K562 (cell line): ENCODE data around the gene CLIC3. TPM values are rescaled to one million over a fixed set of nuclear protein-coding genes. Genes with fewer than 3 reads are reported as not detected.

Experiments
- ATAC-seq: fragments of 200-7000 bp; cut with Tn5 transposase; 3 replicates; pipeline ENCODE4 v1.9.1; 2020; ENCODE audit warnings: moderate library complexity
- BruUV-seq: library from RNA; stranded (reverse); fragments of 400-500 nt; replicated peaks from 2 replicates; lab custom pipeline; 2021; lab: Mats Ljungman, UMichigan
- CTCF ChIA-PET: fragments of 300-600 bp; formaldehyde crosslinking; extraction: SDS; loops from one replicate; lab custom pipeline; 2021; ENCODE audit warnings: low intra/inter-chr PET ratio; lab: Yijun Ruan, JAX
- POLR2A ChIA-PET: fragments of 300-600, 350-650 bp; sonication (Branson Sonifier 250); formaldehyde crosslinking; extraction: SDS; loops from one replicate; lab custom pipeline; 2021; ENCODE audit warnings: antibody characterized with exemption, inconsistent platforms; lab: Yijun Ruan, JAX
- DNase-seq, 4 experiments: peaks; one replicate each; pipeline versions ENCODE4 v3.0.0 to v3.0.0-alpha.2; 2011 to 2018; ENCODE audit warnings: low spot score in 3 of 4, mixed read lengths in 3 of 4; ENCODE audit errors: extremely low read depth in 1 of 4
- FAIRE-seq: peaks from 2 replicates; lab custom pipeline; 2011; peaks lifted over from hg19 to GRCh38; lab: Jason Lieb, UNC
- H2AFZ ChIP-seq: 2 replicates; pipeline ENCODE4 v1.6.0; 2011; ENCODE audit warnings: low read depth, low read length, control low read depth, inconsistent platforms
- H3K27ac ChIP-seq: fragments of 200-600 bp; 3 replicates; pipeline ENCODE4 v1.8.0; 2011; ENCODE audit warnings: low read depth, mild to moderate bottlenecking, control low read depth, inconsistent platforms, low read length, moderate library complexity, mixed read lengths; ENCODE audit errors: extremely low read depth
- H3K27me3 ChIP-seq, 2 experiments: fragments of 300-600 bp in 1 of 2; 2 replicates in 1 of 2; 3 replicates in 1 of 2; pipeline versions ENCODE4 v1.6.0 to v1.8.0; 2011; ENCODE audit warnings: inconsistent platforms in 2 of 2, low read length in 2 of 2, mild to moderate bottlenecking in 1 of 2, mixed read lengths in 1 of 2, moderate library complexity in 1 of 2; ENCODE audit not compliant: control insufficient read depth in 2 of 2, insufficient read depth in 2 of 2
- H3K36me3 ChIP-seq: fragments of 300-600 bp; 3 replicates; pipeline ENCODE4 v1.8.0; 2011; ENCODE audit warnings: mild to moderate bottlenecking, low read length, inconsistent platforms; ENCODE audit not compliant: control insufficient read depth, insufficient read depth
- H3K4me1 ChIP-seq, 2 experiments: fragments of 200-600 bp in 1 of 2; replicated peaks in 1 of 2; 2 replicates in 1 of 2; 3 replicates in 1 of 2; pipeline versions ENCODE4 v1.5.1 to v1.8.0; 2011; ENCODE audit warnings: inconsistent platforms in 2 of 2, low read length in 2 of 2, mild to moderate bottlenecking in 1 of 2, mixed read lengths in 1 of 2, moderate library complexity in 1 of 2; ENCODE audit not compliant: control insufficient read depth in 2 of 2, insufficient read depth in 2 of 2
- H3K4me2 ChIP-seq: 2 replicates; pipeline ENCODE4 v1.6.1; 2011; ENCODE audit warnings: low read length, control low read depth, inconsistent platforms, mixed read lengths; ENCODE audit not compliant: insufficient read depth
- H3K4me3 ChIP-seq: fragments of 200-600 bp; sonication (generic), shearing (Covaris generic); 2 replicates; pipeline ENCODE4 v1.5.1; 2016; ENCODE audit warnings: control low read depth, inconsistent platforms
- H3K79me2 ChIP-seq: fragments of 200-600 bp; 3 replicates; pipeline ENCODE4 v1.8.0; 2011; ENCODE audit warnings: low read length, inconsistent platforms; ENCODE audit not compliant: control insufficient read depth, insufficient read depth
- H3K9ac ChIP-seq, 2 experiments: 2 replicates each; pipeline versions ENCODE4 v1.6.0 to v1.6.1; 2011; ENCODE audit warnings: low read depth in 2 of 2, low read length in 2 of 2, control low read depth in 1 of 2, inconsistent platforms in 1 of 2, mild to moderate bottlenecking in 1 of 2, mixed read lengths in 1 of 2; ENCODE audit not compliant: insufficient read depth in 1 of 2
- H3K9me1 ChIP-seq: one replicate; pipeline ENCODE4 v1.6.0; 2011; ENCODE audit warnings: inconsistent platforms, mild to moderate bottlenecking, low read length, moderate library complexity; ENCODE audit not compliant: control insufficient read depth, insufficient read depth
- H3K9me3 ChIP-seq: replicated peaks from 2 replicates; pipeline ENCODE4 v1.5.1; 2011; ENCODE audit warnings: low read depth, low read length, inconsistent platforms; ENCODE audit not compliant: control insufficient read depth, insufficient read depth
- H4K20me1 ChIP-seq: replicated peaks from 2 replicates; pipeline ENCODE4 v1.6.1; 2011; ENCODE audit warnings: low read length, inconsistent platforms, mixed read lengths; ENCODE audit not compliant: control insufficient read depth, insufficient read depth
- CREM ChIP-seq: IDR thresholded peaks from 2 replicates; pipeline ENCODE4 v1.6.1; 2014; ENCODE audit warnings: antibody characterized with exemption, low read depth
- CTBP1 ChIP-seq: fragments of 450-650 bp; IDR thresholded peaks from 2 replicates; pipeline ENCODE4 v1.6.1; 2016; ENCODE audit warnings: borderline replicate concordance
- E2F8 ChIP-seq: fragments of 450-650 bp; IDR thresholded peaks from 2 replicates; pipeline ENCODE4 v1.7.1; 2018; ENCODE audit warnings: mild to moderate bottlenecking, low read depth; ENCODE audit not compliant: partially characterized antibody
- ESRRA ChIP-seq: fragments of 450-650 bp; IDR thresholded peaks from 2 replicates; pipeline ENCODE4 v1.6.1; 2014; ENCODE audit warnings: low read depth, mild to moderate bottlenecking, moderate library complexity, borderline replicate concordance
- KHSRP ChIP-seq: fragments of 450-650 bp; IDR thresholded peaks from 2 replicates; pipeline ENCODE4 v1.6.1; 2017
- MAZ ChIP-seq, 2 experiments: fragments of 450-650 bp in 1 of 2; sonication (generic) in 1 of 2; formaldehyde crosslinking; IDR thresholded peaks in 1 of 2; conservative IDR thresholded peaks in 1 of 2; 2 replicates each; pipeline versions ENCODE4 v1.4.0 to v1.5.0; 2020; ENCODE audit warnings: mild to moderate bottlenecking in 1 of 2, missing genetic modification reagents in 1 of 2
- STAT6 ChIP-seq: sonication (generic); formaldehyde crosslinking; IDR thresholded peaks from 2 replicates; pipeline ENCODE4 v1.8.1; 2023; ENCODE audit warnings: mild to moderate bottlenecking, missing genetic modification reagents
- TOE1 ChIP-seq, 2 experiments: fragments of 450-650 bp in 1 of 2; sonication (generic) in 1 of 2; formaldehyde crosslinking in 1 of 2; IDR thresholded peaks; 2 replicates each; pipeline versions ENCODE4 v1.7.1 to v1.8.0; 2016 to 2022; ENCODE audit warnings: borderline replicate concordance in 2 of 2, mild to moderate bottlenecking in 2 of 2, antibody characterized with exemption in 1 of 2, inconsistent platforms in 1 of 2, low read depth in 1 of 2, missing genetic modification reagents in 1 of 2, moderate library complexity in 1 of 2
- XRCC5 ChIP-seq: fragments of 200-400 bp; formaldehyde crosslinking; IDR thresholded peaks from 2 replicates; pipeline ENCODE4 v1.6.1; 2017; ENCODE audit warnings: low read depth, mild to moderate bottlenecking, low read length
- WGBS: fragments of 100-300 bp; shearing (Covaris generic); methylation state at CpG from one replicate; pipeline ENCODE4 v1.1.6; 2016; ENCODE audit warnings: low coverage, mixed read lengths; ENCODE audit not compliant: insufficient coverage; ENCODE audit errors: missing lambda C conversion rate; 5-methylcytosine and 5-hydroxymethylcytosine counted together
- in situ Hi-C: fragments of 300-500 bp; cut with MboI; formaldehyde crosslinking; loops from 4 replicates; pipeline ENCODE4 v1.15.0; 2018; ENCODE audit warnings: inconsistent platforms, mixed read lengths
- intact Hi-C: fragments of 100-400 bp; cut with micrococcal nuclease; formaldehyde crosslinking; loops from 2 replicates; pipeline ENCODE4 v1.14.2; 2022
- polyA plus RNA-seq, 8 experiments: library from polyadenylated mRNA; depleted of rRNA in 4 of 8; stranded (reverse) in 5 of 8; unstranded in 3 of 8; fragments of >200 nt; fragmentation: Nextera tagmentation in 2 of 8; fragmentation: Illumina TruSeq in 1 of 8; extraction: Ambion mirVana in 2 of 8; extraction: Trizol in 1 of 8; gene quantifications; 2 replicates each; pipeline versions ENCODE4 v1.2.1 to v1.2.3, GENCODE V29; 2011 to 2014; ENCODE audit warnings: inconsistent platforms in 1 of 8, missing spikeins in 1 of 8
- total RNA-seq, 7 experiments: library from RNA; depleted of rRNA in 6 of 7; stranded (reverse); fragments of >200 nt in 6 of 7; fragmentation: Illumina TruSeq in 2 of 7; extraction: Trizol in 2 of 7; gene quantifications; 2 replicates each; pipeline versions ENCODE4 v1.2.1 to v1.2.3, GENCODE V29; 2011 to 2021; ENCODE audit warnings: low replicate concordance in 1 of 7
- TF ChIP-seq, protein P1 (sequence below), 3 experiments: IDR thresholded peaks in 2 of 3; conservative IDR thresholded peaks in 1 of 3; 2 replicates each; pipeline ENCODE4 v1.5.1; 2011 to 2012; ENCODE audit warnings: low read length in 3 of 3, mild to moderate bottlenecking in 3 of 3, control low read depth in 2 of 3, improper control_type of control experiment in 1 of 3, inconsistent platforms in 1 of 3, low read depth in 1 of 3, mixed read lengths in 1 of 3, moderate library complexity in 1 of 3; ENCODE audit not compliant: insufficient read depth in 2 of 3

Gene CLIC3
- total and polyA plus RNA-seq, 9 of the 15 experiments (the other 6 are each of a cell fraction or from before 2014, with no cell fraction given) = 0.27 to 0.29 TPM; not detected in 7

- DNase-seq = peak; percentile 78 to 89 (median 80)
- intact Hi-C loops = loop anchor here (1.0 to 2.0 kb wide), 2 partner anchors 84 to 242 kb away; partner anchors contain the start of genes C8G and FBXW5
- Histone ChIP-seq H4K20me1 (no peaks in the 10 kb centered on the region), H3K4me3 (peak overlapping the region; percentile 66), H3K4me1 (peaks cover 9 to 84% of the 10 kb centered on the region in 2 experiments; a peak in 4 of 5 replicates), H3K9me1 (no peaks in the 10 kb centered on the region), H2AFZ (0 out of 2 replicates have a peak overlapping the region, but pooled peaks have one; percentile 93), H3K27ac (no peak overlapping the region), H3K4me2 (peak overlapping the region; percentile 86), H3K36me3 (no peaks in the 10 kb centered on the region), H3K9me3 (no peaks in the 10 kb centered on the region), H3K9ac (peak overlapping the region in 1 of 2 experiments; percentile 92; a peak in 2 of 4 replicates), H3K27me3 (no peaks in the 10 kb centered on the region), H3K79me2 (peaks cover 3% of the 10 kb centered on the region; the same call in 1 of the 3 replicates)
- WGBS = 17% methylated on average over 19 of the region's 19 CpGs
- ChIA-PET POLR2A (interaction anchor here (0.6 to 1.0 kb wide), 5 partner anchors 8 to 611 kb away, joined by 3 to 4 read pairs (median 3); no protein-coding TSS in a partner anchor), CTCF (interaction anchor here (0.9 to 3.0 kb wide), 5 partner anchors 15 to 245 kb away, joined by 3 to 17 read pairs (median 4); partner anchors contain the start of gene TMEM141)
- in situ Hi-C loops = no loop called here
- peak; percentile 89 for FAIRE-seq
- ATAC-seq = peak; percentile 93
- BruUV-seq = no TSS peak
- TF ChIP-seq, protein P1, sequence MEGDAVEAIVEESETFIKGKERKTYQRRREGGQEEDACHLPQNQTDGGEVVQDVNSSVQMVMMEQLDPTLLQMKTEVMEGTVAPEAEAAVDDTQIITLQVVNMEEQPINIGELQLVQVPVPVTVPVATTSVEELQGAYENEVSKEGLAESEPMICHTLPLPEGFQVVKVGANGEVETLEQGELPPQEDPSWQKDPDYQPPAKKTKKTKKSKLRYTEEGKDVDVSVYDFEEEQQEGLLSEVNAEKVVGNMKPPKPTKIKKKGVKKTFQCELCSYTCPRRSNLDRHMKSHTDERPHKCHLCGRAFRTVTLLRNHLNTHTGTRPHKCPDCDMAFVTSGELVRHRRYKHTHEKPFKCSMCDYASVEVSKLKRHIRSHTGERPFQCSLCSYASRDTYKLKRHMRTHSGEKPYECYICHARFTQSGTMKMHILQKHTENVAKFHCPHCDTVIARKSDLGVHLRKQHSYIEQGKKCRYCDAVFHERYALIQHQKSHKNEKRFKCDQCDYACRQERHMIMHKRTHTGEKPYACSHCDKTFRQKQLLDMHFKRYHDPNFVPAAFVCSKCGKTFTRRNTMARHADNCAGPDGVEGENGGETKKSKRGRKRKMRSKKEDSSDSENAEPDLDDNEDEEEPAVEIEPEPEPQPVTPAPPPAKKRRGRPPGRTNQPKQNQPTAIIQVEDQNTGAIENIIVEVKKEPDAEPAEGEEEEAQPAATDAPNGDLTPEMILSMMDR (IDR thresholded peaks at IDR 0.05 in 2 of 3, conservative IDR thresholded peaks at IDR 0.05 in 1 of 3; ENCODE audit: insufficient read depth in 2 of 3, low read depth in 1 of 3, low read length in 3 of 3) = peak; percentile 89 to 92 (median 90)
- TF ChIP-seq E2F8 = peak; percentile 32
- peak; percentile 44 to 64; a peak in 3 of 4 replicates for TF ChIP-seq MAZ (CRISPR knock-in tag; conservative IDR thresholded peaks at IDR 0.05 in 1 of 2, IDR thresholded peaks at IDR 0.05 in 1 of 2)
- TF ChIP-seq CTBP1 = peak; percentile 51; the same call in 1 of the 2 replicates
- no peak for TF ChIP-seq KHSRP
- TF ChIP-seq STAT6 (CRISPR knock-in tag) = 0 out of 2 replicates have a peak, but pooled peaks have one; percentile 76
- TF ChIP-seq ESRRA = peak; percentile 91
- peak; percentile 77; the same call in 1 of the 2 replicates for TF ChIP-seq XRCC5
- TF ChIP-seq TOE1 (IDR thresholded peaks at IDR 0.05; ENCODE audit: borderline replicate concordance) = 0 out of 2 replicates have a peak, but pooled peaks have one; percentile 12
- no peak for TF ChIP-seq TOE1 (CRISPR knock-in tag; IDR thresholded peaks at IDR 0.05; ENCODE audit: borderline replicate concordance, low read depth)
- peak; percentile 54; the same call in 1 of the 2 replicates for TF ChIP-seq CREM
Measured at GRCh38 chr9:137029058-137029936, 32.9 kb upstream of the CLIC3 start.
